Measurements from ENCODE around the gene STAC2.

DNA sequence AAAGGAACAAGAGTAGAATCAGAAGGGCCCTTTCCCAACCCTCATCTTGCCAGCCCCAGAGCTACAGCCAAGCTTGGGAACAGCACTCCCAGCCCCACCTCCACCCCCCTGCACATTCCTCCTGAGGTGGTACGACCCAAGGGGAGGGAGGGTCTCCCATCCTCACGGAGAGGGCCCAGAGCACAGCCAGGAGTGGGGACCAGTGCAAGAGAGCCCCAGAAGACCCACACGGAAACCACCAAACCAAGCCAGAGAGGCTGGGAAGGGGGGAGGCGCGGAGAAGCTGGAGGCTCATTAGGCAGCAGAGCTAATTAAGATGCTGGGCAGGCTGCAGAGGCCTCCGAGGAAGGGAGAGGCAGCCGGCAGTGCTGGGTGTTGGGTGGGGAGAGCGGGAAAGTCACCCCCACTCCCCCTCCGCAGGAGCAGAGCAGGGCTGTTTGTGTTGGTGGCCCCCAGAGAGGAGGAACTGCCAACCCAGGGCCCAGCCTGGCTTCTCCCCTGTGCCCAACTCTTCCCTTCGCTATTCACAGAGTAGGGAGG lies 30.7 kb downstream of the STAC2 start:
- TF ChIP-seq CTCF (IDR thresholded peaks at IDR 0.05; ENCODE audit: insufficient read depth, low read length, poor library complexity, severe bottlenecking) (no peak), EZH2phosphoT487 (conservative IDR thresholded peaks at IDR 0.05; ENCODE audit: low read length) (no peak)
